ENCODE measurements around the gene ARID2.

ARID2 gene

GRCh38 chr12:45850302-45850701, 120.8 kb downstream of the ARID2 start:
- no peak for DNase-seq (ENCODE audit: low read depth in 1 of 2, low spot score in 1 of 2)

GRCh38 chr12:45852508-45852907, 123.0 kb downstream of the ARID2 start:
- no peak for DNase-seq (ENCODE audit: low read depth in 1 of 2, low spot score in 1 of 2)

GRCh38 chr12:45853550-45853949, 124.0 kb downstream of the ARID2 start:
- no peak for DNase-seq (ENCODE audit: low read depth in 1 of 2, low spot score in 1 of 2)

DNA sequence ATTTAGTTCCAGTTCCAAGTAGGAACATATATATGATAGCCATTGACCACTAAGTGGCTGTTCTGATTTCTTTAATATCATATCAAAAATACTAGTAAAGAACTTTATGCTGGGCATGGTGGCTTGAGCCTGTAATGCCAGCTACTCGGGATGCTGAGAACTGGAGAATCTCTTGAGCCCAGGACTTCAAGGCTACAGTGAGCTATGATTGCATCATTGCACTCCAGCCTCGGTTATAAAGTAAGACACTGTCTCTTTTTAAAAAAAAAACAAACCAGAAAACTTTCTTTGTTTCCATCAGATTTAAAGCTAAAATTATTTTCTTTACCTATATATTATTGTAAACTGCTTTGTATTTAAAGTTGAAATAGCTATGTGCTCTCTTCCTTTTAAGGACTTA, 133.8 kb downstream of the ARID2 start:
- no peak for DNase-seq (ENCODE audit: low read depth in 1 of 2, low spot score in 1 of 2)

GRCh38 chr12:45866299-45866698, 136.8 kb downstream of the ARID2 start:
- DNase-seq (ENCODE audit: low read depth in 1 of 2, low spot score in 1 of 2) = no peak

GRCh38 chr12:45872446-45872845, 142.9 kb downstream of the ARID2 start:
- DNase-seq (ENCODE audit: low read depth in 1 of 2, low spot score in 1 of 2) = no peak

DNA sequence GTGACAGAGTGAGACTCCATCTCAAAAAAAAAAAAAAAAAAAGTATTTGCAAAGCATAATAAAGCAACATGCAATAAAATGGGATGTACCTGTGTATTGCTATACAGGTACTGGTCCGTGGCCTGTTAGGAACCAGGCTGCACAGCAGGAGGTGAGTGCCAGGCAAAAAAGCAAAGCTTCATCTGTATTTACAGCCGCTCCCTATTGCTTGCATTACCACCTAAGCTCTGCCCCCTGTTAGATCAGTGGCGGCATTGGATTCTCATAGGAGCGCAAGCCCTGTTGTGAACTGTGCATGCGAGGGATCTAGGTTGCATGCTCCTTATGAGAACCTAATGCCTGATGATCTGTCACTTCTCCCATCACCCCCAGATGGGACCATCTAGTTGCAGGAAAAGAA, 147.6 kb downstream of the ARID2 start:
- no peak for DNase-seq (ENCODE audit: low read depth in 1 of 2, low spot score in 1 of 2)

- no peak for DNase-seq (ENCODE audit: low read depth in 1 of 2, low spot score in 1 of 2)
Observed at GRCh38 chr12:45878630-45879255, 149.2 kb downstream of the ARID2 start.

GRCh38 chr12:45879363-45879895, 149.9 kb downstream of the ARID2 start:
- no peak for DNase-seq (ENCODE audit: low read depth in 1 of 2, low spot score in 1 of 2)

GRCh38 chr12:45880533-45880932, 151.0 kb downstream of the ARID2 start:
- no peak for DNase-seq (ENCODE audit: low read depth in 1 of 2, low spot score in 1 of 2)

GRCh38 chr12:45883187-45883586, 153.7 kb downstream of the ARID2 start:
- no peak for DNase-seq (ENCODE audit: low read depth in 1 of 2, low spot score in 1 of 2)

- no peak for DNase-seq (ENCODE audit: low read depth in 1 of 2, low spot score in 1 of 2)
Observed at GRCh38 chr12:45886685-45887084, 157.2 kb downstream of the ARID2 start.

GRCh38 chr12:45887544-45887943, 158.0 kb downstream of the ARID2 start:
- no peak for DNase-seq (ENCODE audit: low read depth in 1 of 2, low spot score in 1 of 2)

DNA sequence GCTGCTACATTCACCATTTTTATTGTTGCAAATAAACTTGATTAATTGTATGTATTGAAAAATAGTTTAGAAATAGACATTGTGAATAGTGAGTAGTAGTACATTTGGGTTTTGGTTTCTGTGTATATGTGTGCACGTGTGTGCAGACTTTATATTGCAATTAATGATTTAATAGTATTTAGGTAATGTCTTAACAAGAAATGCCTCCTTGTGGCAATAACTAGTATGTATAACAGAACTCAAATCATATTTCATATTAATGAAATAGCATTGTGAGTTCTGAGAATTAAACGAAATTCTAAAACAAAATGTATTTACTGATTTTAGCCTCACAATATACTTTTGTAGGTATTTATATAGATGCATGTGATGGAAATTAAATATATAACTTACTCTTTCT, 160.8 kb downstream of the ARID2 start:
- DNase-seq (ENCODE audit: low read depth in 1 of 2, low spot score in 1 of 2) = no peak

DNA sequence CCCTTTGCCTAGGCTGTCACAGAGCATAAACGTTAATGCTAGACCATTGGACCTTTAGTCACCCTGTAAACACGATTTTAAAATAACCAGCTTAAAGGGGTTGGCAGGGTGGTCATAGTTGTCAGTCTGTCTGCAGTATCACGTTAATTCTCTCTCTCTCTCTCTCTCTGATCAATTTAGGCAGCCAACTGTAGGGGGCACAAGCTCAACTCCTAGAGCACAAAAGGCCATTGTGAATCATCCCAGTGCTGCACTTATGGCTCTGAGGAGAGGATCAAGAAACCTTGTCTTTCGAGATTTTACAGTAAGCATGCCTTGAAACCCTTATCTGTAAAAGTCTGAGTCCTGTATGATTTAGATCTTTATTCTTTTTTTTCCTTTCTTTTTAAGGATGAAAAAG, 163.7 kb downstream of the ARID2 start:
- no peak for DNase-seq (ENCODE audit: low read depth in 1 of 2, low spot score in 1 of 2)

GRCh38 chr12:45895961-45896360, 166.5 kb downstream of the ARID2 start:
- no peak for DNase-seq (ENCODE audit: low read depth in 1 of 2, low spot score in 1 of 2)

GRCh38 chr12:45898094-45898493, 168.6 kb downstream of the ARID2 start:
- no peak for DNase-seq (ENCODE audit: low read depth in 1 of 2, low spot score in 1 of 2)

DNA sequence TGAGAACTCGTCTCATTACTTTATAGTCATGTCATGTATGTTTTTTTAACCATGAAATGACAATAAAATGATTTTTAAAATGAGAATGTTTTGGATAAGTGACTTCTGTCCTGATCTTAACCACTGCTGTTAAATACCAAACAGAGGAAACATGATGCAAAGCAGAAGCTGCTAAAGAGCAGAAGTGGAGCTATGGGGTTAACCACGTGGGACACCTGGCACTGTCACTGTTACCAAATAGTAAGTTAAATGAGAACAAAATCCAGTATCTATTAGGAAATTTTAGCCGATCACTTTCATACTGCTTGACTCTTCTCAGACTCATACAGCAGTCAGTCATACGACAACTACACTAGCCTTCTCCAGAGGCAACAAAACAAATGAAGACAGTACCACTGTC, 178.4 kb downstream of the ARID2 start:
- DNase-seq (ENCODE audit: low read depth in 1 of 2, low spot score in 1 of 2) = no peak

GRCh38 chr12:45909041-45909713, 179.7 kb downstream of the ARID2 start:
- DNase-seq (ENCODE audit: low read depth in 1 of 2, low spot score in 1 of 2) = no peak

- DNase-seq (ENCODE audit: low read depth in 1 of 2, low spot score in 1 of 2) = no peak
Observed at GRCh38 chr12:45912774-45913173, 183.3 kb downstream of the ARID2 start.

DNA sequence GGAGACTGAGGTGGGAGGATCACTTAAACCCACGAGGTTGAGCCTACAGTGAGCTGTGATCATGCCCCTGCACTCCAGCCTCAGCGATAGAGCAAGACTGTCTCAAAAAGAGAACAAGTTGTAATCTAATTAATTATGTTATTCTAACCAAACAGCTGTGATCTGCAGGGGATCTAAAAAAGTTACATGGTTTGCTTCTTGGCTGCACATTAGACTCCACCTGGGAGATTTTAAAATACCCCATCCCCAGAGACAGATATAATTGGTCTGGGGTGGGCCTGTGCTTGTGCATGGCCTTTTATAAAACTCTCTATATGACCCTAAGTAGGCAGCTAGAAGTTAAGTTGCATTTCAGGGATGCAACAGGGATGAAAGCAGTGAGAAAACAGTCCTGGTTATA, 184.1 kb downstream of the ARID2 start:
- DNase-seq (ENCODE audit: low read depth in 1 of 2, low spot score in 1 of 2) = no peak

DNA sequence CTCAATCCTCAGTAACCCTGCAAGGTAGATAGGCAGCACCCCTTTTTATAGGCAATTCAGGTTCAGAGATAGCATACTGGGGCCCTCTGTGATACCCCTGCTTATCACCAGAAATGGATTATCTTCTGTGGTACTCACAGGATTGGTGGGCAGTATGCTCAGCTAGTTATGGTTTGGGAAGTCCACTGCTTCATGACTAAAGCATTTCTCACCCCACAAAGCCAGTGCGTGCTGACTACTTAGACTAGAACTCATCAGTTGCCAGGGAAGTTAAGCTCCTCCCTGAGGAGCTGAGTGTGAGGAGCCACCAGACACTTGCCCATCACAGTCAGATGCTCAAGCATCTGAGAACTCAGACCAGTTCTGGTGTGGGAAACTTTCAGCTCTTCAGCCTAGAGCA, 184.6 kb downstream of the ARID2 start:
- DNase-seq (ENCODE audit: low read depth in 1 of 2, low spot score in 1 of 2) = no peak

DNA sequence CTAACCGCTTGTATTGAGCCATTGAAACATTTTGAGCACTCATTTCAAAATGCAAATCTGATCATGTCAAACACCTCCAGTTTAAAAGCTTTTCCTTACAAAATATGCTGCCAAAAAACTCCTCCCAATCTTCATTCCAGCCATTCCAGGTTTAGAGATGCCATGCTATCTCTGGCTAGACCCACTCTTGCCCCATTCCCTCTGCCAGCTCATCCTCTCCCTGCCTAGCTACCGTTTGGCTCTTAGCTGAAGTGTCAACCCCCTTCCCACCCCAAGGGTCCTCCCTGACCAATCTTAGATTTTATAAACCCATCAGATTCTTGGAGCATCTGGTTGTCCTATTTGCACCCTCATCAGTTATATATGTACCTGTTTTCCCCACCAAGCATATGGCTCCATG, 185.9 kb downstream of the ARID2 start:
- no peak for DNase-seq (ENCODE audit: low read depth in 1 of 2, low spot score in 1 of 2)

Measured in activated CD4-positive, alpha-beta T cell treated with anti-CD3 and anti-CD28 coated beads, Interleukin-2, amount 50 U/mL, for 24 hours (primary cell).